ENCODE results near the gene RASAL1.

- TF ChIP-seq CTCF (IDR thresholded peaks at IDR 0.05 in 4 of 5, conservative IDR thresholded peaks at IDR 0.05 in 1 of 5) (no peak), POLR2A (IDR thresholded peaks at IDR 0.05) (no peak)
Observed at GRCh38 chr12:113115455-113116126, 20.0 kb downstream of the RASAL1 start.
